Measurements from ENCODE around the gene SORBS2. TPM values are rescaled to one million over a fixed set of nuclear protein-coding genes. Genes with fewer than 3 reads are reported as not detected.

Gene SORBS2
- total RNA-seq, 1 experiment from 2014 or later = 8.4 TPM

DNA sequence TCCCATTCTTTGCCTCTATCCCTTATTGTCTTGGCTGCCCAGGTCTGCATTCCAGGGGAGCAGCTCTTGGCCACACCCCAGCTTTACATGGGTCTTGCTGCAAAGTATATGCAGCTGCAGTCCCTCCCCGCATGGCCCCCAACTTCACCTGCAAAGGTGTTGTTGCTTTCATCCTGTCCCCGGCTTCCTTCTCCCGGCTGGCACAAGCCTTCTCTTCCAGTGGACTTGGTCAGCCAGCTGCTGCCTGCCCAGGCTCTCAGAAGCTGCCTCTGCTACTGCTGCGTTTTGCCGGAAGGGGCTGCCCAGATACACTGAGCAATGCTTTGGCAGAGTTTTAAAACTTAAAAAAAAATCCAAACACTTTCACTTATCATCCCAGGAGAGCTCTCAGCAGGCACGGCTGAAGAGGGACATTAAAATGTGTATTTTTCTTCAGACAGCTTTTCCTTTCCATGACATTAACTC lies 155.5 kb downstream of the SORBS2 start:
- Histone ChIP-seq H3K27ac (ENCODE audit: low read length) (no peak overlapping the region), H3K4me1 (ENCODE audit: control insufficient read depth, insufficient read depth, low read length) (no peaks in the 10 kb centered on the region; the same call in 1 of the 2 replicates), H3K27me3 (ENCODE audit: control insufficient read depth, insufficient read depth, low read length) (no peaks in the 10 kb centered on the region), H3K36me3 (ENCODE audit: control insufficient read depth, insufficient read depth, low read length) (no peaks in the 10 kb centered on the region), H3K9me3 (ENCODE audit: control insufficient read depth, insufficient read depth, low read depth, low read length) (no peaks in the 10 kb centered on the region), H3K4me3 (ENCODE audit: low read depth in 2 of 2, low read length in 2 of 2) (no peak overlapping the region)
- POLR2A ChIA-PET = no interaction called here
- TF ChIP-seq SIN3A (IDR thresholded peaks at IDR 0.05; ENCODE audit: borderline replicate concordance, insufficient read depth, low read depth, low read length) (no peak), REST (IDR thresholded peaks at IDR 0.05; ENCODE audit: insufficient read depth in 1 of 2, low read depth in 2 of 2, low read length in 1 of 2) (no peak), POLR2AphosphoS5 (IDR thresholded peaks at IDR 0.05; ENCODE audit: low read depth, low read length) (no peak), TCF7L2 (IDR thresholded peaks at IDR 0.05; ENCODE audit: low read depth, low read length) (no peak), CTCF (IDR thresholded peaks at IDR 0.05) (no peak)
- in situ Hi-C loops (cut with HindIII; ENCODE audit: low pct_unique_long_range_greater_than_20kb, low sequenced_read_pairs) (no loop called here), intact Hi-C loops (cut with micrococcal nuclease; ENCODE audit: unreplicated experiment) (no loop called here)
- ATAC-seq = no peak
- no peak for DNase-seq (ENCODE audit: low read depth, low spot score)
- no TSS peak for BruUV-seq (replicated peaks)
- CTCF ChIA-PET = no interaction called here

DNA sequence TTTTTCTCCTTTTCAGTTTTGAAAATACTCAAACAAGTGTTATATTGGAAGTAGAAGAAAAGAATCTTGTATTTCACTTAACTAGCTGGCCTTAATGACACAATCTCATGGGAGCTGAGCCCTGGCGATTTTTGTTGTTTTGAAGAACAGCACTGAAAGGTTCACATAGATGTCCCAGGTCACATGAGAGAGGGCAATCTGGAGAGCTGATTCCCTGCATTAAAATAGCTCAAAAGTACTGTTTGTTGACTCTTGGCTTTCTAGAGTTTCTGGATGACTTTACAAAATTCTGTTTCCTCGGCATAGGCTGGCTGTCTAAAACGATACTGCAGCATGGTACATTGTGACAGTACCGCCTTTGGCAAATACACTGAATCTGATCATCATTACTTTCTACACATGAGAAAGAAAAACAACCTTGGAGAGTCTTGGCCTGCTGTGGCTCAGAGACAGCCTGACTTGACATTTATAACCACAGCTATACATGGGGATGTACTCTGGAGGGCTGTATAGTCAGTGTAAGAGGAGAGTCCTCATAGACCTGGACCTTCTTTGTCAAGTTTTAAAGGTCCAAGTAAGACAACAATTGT lies 156.9 kb downstream of the SORBS2 start:
- H3K27ac ChIP-seq (ENCODE audit: low read length) = no peak overlapping the region
- no peak overlapping the region for H3K4me3 ChIP-seq (ENCODE audit: low read depth in 2 of 2, low read length in 2 of 2)
- no peak for TF ChIP-seq CTCF (IDR thresholded peaks at IDR 0.05)
- ChIA-PET CTCF (no interaction called here), POLR2A (no interaction called here)
- ATAC-seq (no peak), DNase-seq (ENCODE audit: low read depth, low spot score) (no peak)
- H3K36me3 ChIP-seq (ENCODE audit: control insufficient read depth, insufficient read depth, low read length) = no peaks in the 10 kb centered on the region
- intact Hi-C loops (cut with micrococcal nuclease; ENCODE audit: unreplicated experiment) (no loop called here), in situ Hi-C loops (cut with HindIII; ENCODE audit: low pct_unique_long_range_greater_than_20kb, low sequenced_read_pairs) (no loop called here)
- no peaks in the 10 kb centered on the region; the same call in 1 of the 2 replicates for H3K4me1 ChIP-seq (ENCODE audit: control insufficient read depth, insufficient read depth, low read length)
- no TSS peak for BruUV-seq (replicated peaks)
- H3K27me3 ChIP-seq (ENCODE audit: control insufficient read depth, insufficient read depth, low read length) = no peaks in the 10 kb centered on the region
- H3K9me3 ChIP-seq (ENCODE audit: control insufficient read depth, insufficient read depth, low read depth, low read length) = no peaks in the 10 kb centered on the region
